HepG2 (cell line): Measurements from ENCODE around the gene SIRT1. TPM values are rescaled to one million over a fixed set of nuclear protein-coding genes. Genes with fewer than 3 reads are reported as not detected.

Experiments
- BRF2 ChIP-seq: sonication (generic); formaldehyde crosslinking; IDR thresholded peaks from 2 replicates; pipeline ENCODE4 v1.8.1; 2022; ENCODE audit warnings: mild to moderate bottlenecking, missing genetic modification reagents
- GMEB2 ChIP-seq: IDR thresholded peaks from 2 replicates; pipeline ENCODE4 v1.6.1; 2016; ENCODE audit warnings: missing biosample characterization, missing genetic modification reagents, low read depth
- HNRNPLL ChIP-seq: fragments of 200-400 bp; formaldehyde crosslinking; IDR thresholded peaks from 2 replicates; pipeline ENCODE4 v1.6.1; 2017; ENCODE audit warnings: mild to moderate bottlenecking, low read depth, low read length; ENCODE audit not compliant: poor library complexity, severe bottlenecking
- ISX ChIP-seq: sonication (generic); formaldehyde crosslinking; conservative IDR thresholded peaks from 2 replicates; pipeline ENCODE4 v1.5.0; 2020; ENCODE audit warnings: missing genetic modification reagents
- PRMT3 ChIP-seq: sonication (generic); formaldehyde crosslinking; IDR thresholded peaks from 2 replicates; pipeline ENCODE4 v1.8.1; 2022; ENCODE audit warnings: low read depth, mild to moderate bottlenecking, moderate library complexity, missing genetic modification reagents, borderline replicate concordance
- ZBTB33 ChIP-seq: sonication (generic); formaldehyde crosslinking; IDR thresholded peaks from 2 replicates; pipeline ENCODE4 v1.4.0; 2020; ENCODE audit warnings: missing genetic modification reagents
- ZBTB4 ChIP-seq: sonication (generic); formaldehyde crosslinking; IDR thresholded peaks from 2 replicates; pipeline ENCODE4 v1.4.0; 2020; ENCODE audit warnings: missing genetic modification reagents, mild to moderate bottlenecking, borderline replicate concordance
- ZNF556 ChIP-seq: sonication (generic); formaldehyde crosslinking; IDR thresholded peaks from 2 replicates; pipeline ENCODE4 v1.4.0; 2020; ENCODE audit warnings: mild to moderate bottlenecking, missing genetic modification reagents, borderline replicate concordance
- ZSCAN5A ChIP-seq: sonication (generic); formaldehyde crosslinking; IDR thresholded peaks from 2 replicates; pipeline ENCODE4 v1.8.0; 2022; ENCODE audit warnings: mild to moderate bottlenecking, missing genetic modification reagents, borderline replicate concordance
- polyA plus RNA-seq, 8 experiments: library from polyadenylated mRNA; depleted of rRNA in 3 of 8; stranded (reverse) in 7 of 8; unstranded in 1 of 8; fragments of >200 nt; fragmentation: Illumina TruSeq in 4 of 8; extraction: Trizol in 4 of 8; gene quantifications; 2 replicates each; pipeline versions ENCODE4 v1.2.1 to v1.2.3, GENCODE V29; 2011 to 2016; ENCODE audit warnings: low read depth in 4 of 8, missing spikeins in 1 of 8, mixed read lengths in 1 of 8; ENCODE audit not compliant: insufficient read depth in 1 of 8
- total RNA-seq, 5 experiments: library from RNA; depleted of rRNA; stranded (reverse); fragments of >200 nt; fragmentation: Illumina TruSeq; extraction: Trizol; gene quantifications; 2 replicates each; pipeline ENCODE4 v1.2.3, GENCODE V29; 2016; ENCODE audit warnings: low read depth in 1 of 5

SIRT1 gene
- total and polyA plus RNA-seq, 2 of the 13 experiments (the other 11 are each of a cell fraction or from before 2014, with no cell fraction given): 9.4 to 10.2 TPM

GRCh38 chr10:67884313-67884841, at the start of gene SIRT1 (continued):
- peak; percentile 75; the same call in 1 of the 2 replicates for TF ChIP-seq ZSCAN5A (CRISPR knock-in tag)
- TF ChIP-seq ZBTB33: peak; percentile 44; the same call in 1 of the 2 replicates
- TF ChIP-seq ZBTB4 (CRISPR knock-in tag): 0 out of 2 replicates have a peak, but pooled peaks have one; percentile 58
- 0 out of 2 replicates have a peak, but pooled peaks have one; percentile 31 for TF ChIP-seq GMEB2 (CRISPR knock-in tag)
- peak; percentile 86 for TF ChIP-seq HNRNPLL
- 0 out of 2 replicates have a peak, but pooled peaks have one; percentile 76 for TF ChIP-seq BRF2 (CRISPR knock-in tag)
- TF ChIP-seq ZNF556 (CRISPR knock-in tag): peak; percentile 77; the same call in 1 of the 2 replicates
- no peak for TF ChIP-seq PRMT3 (CRISPR knock-in tag)
- TF ChIP-seq ISX (CRISPR knock-in tag): no peak
